NCI-H2227 treated with DMSO at 0.1 percent for 48 hours (cell line): ENCODE data around the gene SPO11.

Experiments
- DNase-seq: peaks from one replicate; lab custom pipeline; 2025; lab: John Stamatoyannopoulos, UW

Gene SPO11

GRCh38 chr20:57391439-57392301 lies 62.1 kb downstream of the SPO11 start:
- no peak for DNase-seq

DNA sequence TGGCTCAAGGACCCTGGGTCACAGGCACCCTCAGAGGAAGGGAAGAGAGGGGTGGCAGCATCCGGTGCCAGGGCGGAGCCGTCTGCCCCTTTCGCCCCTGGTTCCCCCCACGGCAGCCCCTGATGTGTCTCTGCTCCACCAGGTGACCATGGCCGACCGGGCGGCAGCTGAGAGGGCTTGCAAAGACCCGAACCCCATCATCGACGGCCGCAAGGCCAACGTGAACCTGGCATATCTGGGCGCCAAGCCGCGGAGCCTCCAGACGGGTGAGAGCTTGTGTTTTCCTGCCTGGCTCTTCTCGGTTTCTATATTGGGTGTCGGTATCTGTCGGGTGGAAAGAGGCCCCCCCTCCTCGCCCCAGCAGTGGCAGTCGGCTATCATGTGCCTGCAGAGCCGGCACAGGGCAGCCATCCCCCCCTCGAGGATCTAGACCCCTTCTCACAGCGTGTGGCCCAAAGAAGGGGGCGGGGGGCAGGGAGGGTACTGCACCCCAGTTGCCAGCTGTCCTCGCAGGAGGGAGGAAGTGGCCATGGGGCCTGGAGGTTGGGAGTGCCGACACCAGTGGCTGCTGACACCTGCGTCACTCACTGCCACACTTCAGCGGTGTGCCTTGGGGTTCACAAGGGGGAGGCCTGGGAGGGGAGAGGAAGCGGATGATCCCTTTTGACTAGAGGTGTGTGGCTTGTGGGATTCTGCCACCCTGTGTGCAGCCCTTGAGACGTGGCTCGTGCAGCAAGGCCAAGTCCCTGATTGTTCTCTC lies 63.1 kb downstream of the SPO11 start:
- DNase-seq = no peak
